NCI-H2196 treated with DMSO at 0.1 percent for 48 hours (cell line): ENCODE measurements around the gene DUSP1.

Source experiments
- DNase-seq: peaks from one replicate; lab custom pipeline; 2025; ENCODE audit not compliant: unreplicated experiment; lab: John Stamatoyannopoulos, UW

Gene DUSP1

GRCh38 chr5:172727551-172727950 is 43.4 kb downstream of the DUSP1 start:
- DNase-seq, result no peak

GRCh38 chr5:172726966-172727365 is 44.0 kb downstream of the DUSP1 start:
- no peak for DNase-seq

GRCh38 chr5:172725785-172726184 is 45.2 kb downstream of the DUSP1 start:
- DNase-seq, result no peak

GRCh38 chr5:172725273-172725672 is 45.7 kb downstream of the DUSP1 start:
- DNase-seq, result no peak

- DNase-seq, result no peak
Observed at GRCh38 chr5:172724242-172725183, 46.5 kb downstream of the DUSP1 start.

GRCh38 chr5:172723508-172723907 is 47.5 kb downstream of the DUSP1 start:
- no peak for DNase-seq

GRCh38 chr5:172722327-172722815 is 48.6 kb downstream of the DUSP1 start:
- no peak for DNase-seq

- DNase-seq, result no peak
Observed at GRCh38 chr5:172721455-172722326, 49.3 kb downstream of the DUSP1 start.

GRCh38 chr5:172720655-172721054 is 50.3 kb downstream of the DUSP1 start:
- no peak for DNase-seq

GRCh38 chr5:172719211-172719610 is 51.8 kb downstream of the DUSP1 start:
- no peak for DNase-seq

- DNase-seq, result no peak
Observed at GRCh38 chr5:172718527-172719114, 52.4 kb downstream of the DUSP1 start.
